ENCODE data around the gene MT1H. TPM values are rescaled to one million over a fixed set of nuclear protein-coding genes. Genes with fewer than 3 reads are reported as not detected.

Gene MT1H
- total RNA-seq, 1 donor from 2014 or later: not detected

DNA sequence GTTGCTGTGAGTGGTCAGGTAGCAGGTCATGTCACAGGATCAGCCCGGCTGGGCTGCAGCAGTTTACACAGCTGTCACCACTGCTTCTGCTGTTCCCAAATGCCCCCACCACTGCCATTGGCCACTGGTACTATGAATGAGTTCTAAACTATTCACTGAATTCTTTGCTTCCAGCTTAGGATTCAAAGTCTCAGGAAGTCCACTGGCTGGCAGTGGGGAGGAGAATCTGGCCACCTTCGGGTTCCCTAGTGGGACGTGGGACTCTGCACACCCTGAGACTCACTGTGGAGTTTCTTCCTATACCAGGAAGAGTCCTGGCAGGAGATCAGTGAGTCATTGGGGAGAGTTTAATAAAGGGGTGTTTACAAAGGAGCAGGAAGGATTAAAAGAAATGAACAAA, 19.6 kb downstream of the MT1H start:
- TF ChIP-seq, protein P1, sequence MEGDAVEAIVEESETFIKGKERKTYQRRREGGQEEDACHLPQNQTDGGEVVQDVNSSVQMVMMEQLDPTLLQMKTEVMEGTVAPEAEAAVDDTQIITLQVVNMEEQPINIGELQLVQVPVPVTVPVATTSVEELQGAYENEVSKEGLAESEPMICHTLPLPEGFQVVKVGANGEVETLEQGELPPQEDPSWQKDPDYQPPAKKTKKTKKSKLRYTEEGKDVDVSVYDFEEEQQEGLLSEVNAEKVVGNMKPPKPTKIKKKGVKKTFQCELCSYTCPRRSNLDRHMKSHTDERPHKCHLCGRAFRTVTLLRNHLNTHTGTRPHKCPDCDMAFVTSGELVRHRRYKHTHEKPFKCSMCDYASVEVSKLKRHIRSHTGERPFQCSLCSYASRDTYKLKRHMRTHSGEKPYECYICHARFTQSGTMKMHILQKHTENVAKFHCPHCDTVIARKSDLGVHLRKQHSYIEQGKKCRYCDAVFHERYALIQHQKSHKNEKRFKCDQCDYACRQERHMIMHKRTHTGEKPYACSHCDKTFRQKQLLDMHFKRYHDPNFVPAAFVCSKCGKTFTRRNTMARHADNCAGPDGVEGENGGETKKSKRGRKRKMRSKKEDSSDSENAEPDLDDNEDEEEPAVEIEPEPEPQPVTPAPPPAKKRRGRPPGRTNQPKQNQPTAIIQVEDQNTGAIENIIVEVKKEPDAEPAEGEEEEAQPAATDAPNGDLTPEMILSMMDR (IDR thresholded peaks at IDR 0.05; ENCODE audit: unreplicated experiment): no peak
- H3K9me3 Mint-ChIP-seq: peaks cover 18% of the 10 kb centered on the region
- no peak overlapping the region for H3K27ac Mint-ChIP-seq
- peaks cover 36% of the 10 kb centered on the region for H3K27me3 Mint-ChIP-seq (ENCODE audit: low read depth)
- no peak for DNase-seq (ENCODE audit: low spot score in 2 of 2, unreplicated experiment in 2 of 2)
- no peak overlapping the region for H3K4me3 Mint-ChIP-seq
- H3K4me1 Mint-ChIP-seq: peaks cover 17% of the 10 kb centered on the region
- H3K36me3 Mint-ChIP-seq: peaks cover 3% of the 10 kb centered on the region

DNA sequence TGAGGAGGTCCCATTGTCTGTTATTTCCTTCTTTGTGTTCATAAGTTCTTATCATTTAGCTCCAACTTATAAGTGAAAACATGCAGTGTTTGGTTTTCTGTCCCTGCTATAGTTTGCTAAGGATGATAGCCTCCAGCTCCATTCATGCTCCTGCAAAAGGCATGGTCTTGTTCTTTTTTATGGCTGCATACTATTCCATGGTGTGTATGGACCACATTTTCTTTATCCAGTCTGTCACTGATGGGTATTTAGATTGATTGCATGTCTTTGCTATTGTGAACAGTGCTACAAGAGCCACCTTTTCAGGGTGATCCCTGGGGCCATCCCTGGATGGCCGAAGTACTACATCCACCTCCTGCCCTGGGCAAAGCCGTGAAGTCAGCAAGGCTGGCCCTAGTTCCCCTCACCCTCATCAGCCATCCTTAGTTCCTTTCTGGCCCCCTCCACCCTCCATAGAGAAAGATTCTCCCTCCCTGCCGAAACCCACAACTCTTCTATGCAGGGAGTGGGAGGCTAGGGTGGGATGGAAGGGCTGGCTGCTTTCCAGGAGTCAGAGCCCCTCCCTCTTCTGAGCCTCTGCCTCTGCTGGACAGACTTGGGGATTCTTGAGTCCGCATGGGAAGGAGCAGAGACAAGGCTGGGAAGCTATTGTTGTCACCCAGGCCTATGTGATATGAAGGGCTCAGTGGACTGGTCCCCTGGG, 21.0 kb downstream of the MT1H start:
- TF ChIP-seq, protein P1 (IDR thresholded peaks at IDR 0.05; ENCODE audit: unreplicated experiment): no peak
- DNase-seq (ENCODE audit: low spot score in 2 of 2, unreplicated experiment in 2 of 2): no peak
- H3K27me3 Mint-ChIP-seq (ENCODE audit: low read depth): peaks cover 25% of the 10 kb centered on the region
- H3K9me3 Mint-ChIP-seq: peaks cover 18% of the 10 kb centered on the region
- H3K4me3 Mint-ChIP-seq: no peak overlapping the region
- peaks cover 17% of the 10 kb centered on the region for H3K4me1 Mint-ChIP-seq
- no peak overlapping the region for H3K27ac Mint-ChIP-seq
- peaks cover 3% of the 10 kb centered on the region for H3K36me3 Mint-ChIP-seq

DNA sequence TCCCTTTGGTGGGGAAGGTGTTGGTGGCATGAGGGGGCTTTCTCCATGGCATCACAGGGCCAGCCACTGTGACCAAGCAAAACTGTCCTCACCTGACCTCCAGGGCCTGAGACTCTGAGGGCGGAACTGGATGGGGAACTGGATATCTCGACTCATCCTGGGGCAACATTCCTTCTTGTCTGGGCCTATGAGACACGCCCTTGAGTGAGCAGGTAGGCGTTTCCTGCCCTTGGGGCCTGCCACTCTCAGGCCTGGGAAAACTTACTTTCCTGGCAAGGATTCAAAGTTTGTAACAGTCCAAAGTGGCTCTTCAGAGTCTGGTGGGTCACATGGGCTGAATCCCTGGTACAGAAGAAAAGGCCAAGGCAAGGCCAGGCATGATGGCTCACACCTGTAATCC, 22.3 kb downstream of the MT1H start:
- peaks cover 11% of the 10 kb centered on the region for H3K9me3 Mint-ChIP-seq
- H3K4me3 Mint-ChIP-seq: no peak overlapping the region
- DNase-seq (ENCODE audit: low spot score in 2 of 2, unreplicated experiment in 2 of 2): no peak
- peaks cover 17% of the 10 kb centered on the region for H3K4me1 Mint-ChIP-seq
- H3K27me3 Mint-ChIP-seq (ENCODE audit: low read depth): peaks cover 19% of the 10 kb centered on the region
- peak overlapping the region; percentile 91 for H3K27ac Mint-ChIP-seq
- no peaks in the 10 kb centered on the region for H3K36me3 Mint-ChIP-seq
- TF ChIP-seq, protein P1 (IDR thresholded peaks at IDR 0.05; ENCODE audit: unreplicated experiment): no peak

DNA sequence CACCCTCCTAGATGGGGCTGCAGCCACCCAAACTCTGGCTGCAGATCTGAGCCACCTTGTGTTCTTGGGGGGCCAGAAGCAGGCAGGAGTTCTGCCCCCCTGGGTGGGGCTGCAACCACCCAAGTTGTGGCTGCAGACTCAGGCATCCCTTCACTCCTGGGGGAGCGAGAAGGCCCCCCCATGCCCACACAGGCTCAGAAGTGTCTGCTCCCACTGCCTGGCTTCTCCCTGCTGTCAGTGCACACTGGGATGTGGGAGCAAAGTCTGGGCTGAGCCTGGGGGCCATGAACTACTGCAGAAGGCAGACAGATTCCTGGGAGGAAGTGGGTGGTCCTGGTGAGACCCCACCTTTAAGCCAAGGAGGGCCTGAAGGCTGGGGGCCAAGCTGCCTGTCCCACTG, 25.6 kb downstream of the MT1H start:
- no peak overlapping the region for H3K4me3 Mint-ChIP-seq
- H3K36me3 Mint-ChIP-seq: peaks cover 1% of the 10 kb centered on the region
- no peak overlapping the region for H3K27ac Mint-ChIP-seq
- peaks cover 3% of the 10 kb centered on the region for H3K27me3 Mint-ChIP-seq (ENCODE audit: low read depth)
- H3K9me3 Mint-ChIP-seq: peaks cover 17% of the 10 kb centered on the region
- no peak for DNase-seq (ENCODE audit: low spot score in 2 of 2, unreplicated experiment in 2 of 2)
- TF ChIP-seq, protein P1 (IDR thresholded peaks at IDR 0.05; ENCODE audit: unreplicated experiment): no peak
- peaks cover 17% of the 10 kb centered on the region for H3K4me1 Mint-ChIP-seq

DNA sequence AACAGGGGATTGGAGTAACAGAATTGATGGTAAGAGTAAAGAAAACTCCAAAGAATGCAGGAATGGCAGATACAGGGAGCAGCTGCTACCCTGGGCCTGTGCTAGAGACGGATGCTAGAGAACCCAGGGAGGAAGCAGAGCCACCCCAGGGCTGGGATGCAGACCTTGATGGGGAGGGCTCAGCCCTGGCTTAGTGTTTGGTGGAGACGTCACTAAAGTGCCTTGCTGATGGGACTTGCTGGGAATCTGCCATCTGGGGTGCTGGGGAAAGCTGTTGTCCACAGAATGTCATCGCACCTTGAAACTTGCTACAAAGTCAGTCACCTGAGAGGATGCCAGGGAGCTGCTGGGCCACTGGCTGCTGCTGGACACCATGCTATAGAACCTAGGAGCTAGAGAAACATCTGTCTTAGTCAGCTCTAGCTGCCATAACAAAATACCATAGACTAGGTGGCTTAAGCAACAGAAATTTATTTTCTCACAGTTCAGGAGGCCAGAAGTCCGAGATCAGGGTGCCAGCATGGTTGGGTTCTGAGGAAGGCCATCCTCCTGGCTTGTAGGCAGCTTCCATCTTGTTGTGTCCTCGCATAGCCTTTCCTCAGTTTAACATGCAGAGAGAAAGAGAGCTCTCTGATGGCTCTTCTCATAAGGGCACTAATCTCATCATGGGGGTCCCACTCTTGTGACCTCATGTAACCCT, 28.0 kb downstream of the MT1H start:
- H3K4me1 Mint-ChIP-seq: peaks cover 10% of the 10 kb centered on the region

More for the DNA sequence above, 28.0 kb downstream of the MT1H start:
- Mint-ChIP-seq H3K27me3 (ENCODE audit: low read depth) (no peaks in the 10 kb centered on the region), H3K36me3 (peaks cover 1% of the 10 kb centered on the region), H3K27ac (no peak overlapping the region), H3K4me3 (no peak overlapping the region), H3K9me3 (peaks cover 12% of the 10 kb centered on the region)
- TF ChIP-seq, protein P1 (IDR thresholded peaks at IDR 0.05; ENCODE audit: unreplicated experiment): no peak
- DNase-seq (ENCODE audit: low spot score in 2 of 2, unreplicated experiment in 2 of 2): no peak
